Stimulated activated CD8-positive, alpha-beta memory T cell treated with anti-CD3 and anti-CD28 coated beads, Interleukin-4, amount 100 ng/mL, for 48 hours (primary cell): ENCODE measurements around the gene SLC25A31.

Source experiments
- DNase-seq: peaks from one replicate; pipeline ENCODE4 v3.0.0-alpha.2; 2020

Gene SLC25A31

DNA sequence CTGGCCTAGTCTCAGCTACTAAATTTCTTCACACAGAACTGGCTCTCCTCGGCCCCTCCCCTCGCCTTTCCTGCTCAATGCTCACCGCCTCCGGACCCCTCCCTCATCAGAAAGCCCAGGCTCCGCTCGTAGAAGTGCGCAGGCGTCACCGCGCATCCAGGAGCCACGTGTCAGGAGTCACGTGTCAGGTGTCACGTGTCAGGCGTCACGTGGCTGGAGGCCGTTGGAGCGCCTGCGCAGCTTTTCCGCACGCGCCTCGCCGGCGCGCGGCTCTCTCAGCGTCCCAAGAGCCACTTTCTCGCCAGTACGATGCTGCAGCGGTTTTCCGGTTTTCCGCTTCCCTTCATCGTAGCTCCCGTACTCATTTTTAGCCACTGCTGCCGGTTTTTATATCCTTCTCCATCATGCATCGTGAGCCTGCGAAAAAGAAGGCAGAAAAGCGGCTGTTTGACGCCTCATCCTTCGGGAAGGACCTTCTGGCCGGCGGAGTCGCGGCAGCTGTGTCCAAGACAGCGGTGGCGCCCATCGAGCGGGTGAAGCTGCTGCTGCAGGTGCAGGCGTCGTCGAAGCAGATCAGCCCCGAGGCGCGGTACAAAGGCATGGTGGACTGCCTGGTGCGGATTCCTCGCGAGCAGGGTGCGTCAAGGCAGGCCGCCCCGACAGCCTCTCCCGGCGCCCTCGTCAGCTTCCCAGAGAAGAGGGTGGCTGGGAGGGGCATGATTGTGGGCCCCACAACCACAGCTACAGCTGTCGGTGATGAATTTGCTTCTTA, at the start of gene SLC25A31:
SLC25A31 (plus strand) TSS at position 259 of the 772 bp plus-strand sequence; CDS start at position 405, 146 bp downstream.
- DNase-seq: no peak

GRCh38 chr4:127685292-127685691, 44.9 kb upstream of the SLC25A31 start:
- DNase-seq: no peak

DNA sequence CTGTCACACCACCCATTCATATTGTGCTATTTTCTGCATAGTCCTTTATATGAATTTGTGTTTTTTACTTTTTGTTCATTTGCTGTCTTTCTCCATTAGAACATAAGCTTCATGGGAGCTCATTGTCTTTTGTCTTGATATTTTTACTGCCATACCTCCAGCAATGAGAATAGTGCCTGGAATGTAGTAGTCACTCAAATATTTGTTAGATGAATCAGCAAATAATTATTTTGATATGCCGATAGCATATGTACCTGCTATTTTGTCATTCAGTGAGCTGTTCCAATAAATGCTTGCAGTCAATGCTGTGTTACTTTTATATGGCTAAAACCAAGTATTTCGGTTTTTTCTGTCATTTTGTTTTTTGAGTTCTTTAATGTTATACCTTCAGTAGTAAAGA, 43.5 kb upstream of the SLC25A31 start:
- no peak for DNase-seq

DNA sequence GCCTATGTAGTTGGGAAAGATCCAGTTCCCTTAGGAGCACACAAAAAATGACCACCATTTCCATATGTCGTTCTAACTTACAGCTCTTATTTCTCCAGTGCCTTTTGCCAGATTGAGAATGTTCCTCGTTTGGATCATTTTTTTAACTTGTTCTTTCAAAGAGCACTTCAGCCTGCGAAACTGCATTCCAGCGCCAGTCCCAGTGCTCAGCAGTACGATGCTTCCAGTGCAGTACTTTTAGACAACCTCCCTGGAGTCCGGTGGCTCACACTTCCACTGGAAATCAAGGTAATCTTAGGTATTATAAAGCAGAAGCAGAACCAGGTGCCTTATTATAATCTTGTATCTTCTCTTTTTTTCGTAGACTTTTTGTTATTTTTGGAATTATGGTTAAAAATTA, 42.6 kb upstream of the SLC25A31 start:
- no peak for DNase-seq

DNA sequence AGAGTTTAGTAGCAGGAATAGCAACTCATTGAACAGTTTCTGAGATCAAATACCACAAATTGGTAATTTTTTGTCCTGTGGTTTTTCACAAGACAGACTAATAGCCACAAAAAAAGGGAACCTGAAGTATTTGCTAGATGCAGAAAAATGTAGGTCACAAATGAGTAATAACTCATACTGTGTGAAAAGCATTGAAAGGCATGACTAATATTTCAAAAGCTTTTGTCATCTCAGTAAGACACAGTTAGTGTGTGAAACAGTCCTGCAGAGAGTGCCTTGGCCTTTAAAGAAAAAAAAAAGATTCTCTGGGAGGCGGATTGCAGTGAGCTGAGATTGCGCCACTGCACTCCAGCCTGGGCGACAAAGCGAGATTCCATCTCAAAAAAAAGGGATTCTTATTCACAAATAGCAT, 31.4 kb upstream of the SLC25A31 start:
- no peak for DNase-seq

DNA sequence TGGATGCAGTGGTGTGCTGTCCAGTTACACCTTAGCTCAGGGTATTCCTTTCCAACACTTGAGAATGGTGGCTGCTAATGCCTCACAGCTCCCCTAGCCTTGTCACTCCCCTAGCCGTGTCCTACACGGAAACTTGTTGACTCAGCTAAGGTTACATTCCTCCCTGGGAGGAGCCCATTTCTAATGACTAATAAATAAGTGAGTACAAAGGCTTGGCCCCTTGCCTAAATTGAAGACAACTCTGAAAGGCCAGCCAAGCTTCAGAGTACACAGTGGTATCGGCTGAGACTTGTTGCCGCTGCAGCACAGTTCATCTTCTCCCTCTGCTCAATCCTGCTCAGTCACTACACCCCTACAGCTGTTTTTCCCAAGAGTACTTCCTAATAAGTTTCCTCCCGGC, 21.2 kb upstream of the SLC25A31 start:
- no peak for DNase-seq

- no peak for DNase-seq
Observed at GRCh38 chr4:127709456-127709855, 20.7 kb upstream of the SLC25A31 start.

- DNase-seq: no peak
Observed at GRCh38 chr4:127731406-127731805, 1.2 kb downstream of the SLC25A31 start.

DNA sequence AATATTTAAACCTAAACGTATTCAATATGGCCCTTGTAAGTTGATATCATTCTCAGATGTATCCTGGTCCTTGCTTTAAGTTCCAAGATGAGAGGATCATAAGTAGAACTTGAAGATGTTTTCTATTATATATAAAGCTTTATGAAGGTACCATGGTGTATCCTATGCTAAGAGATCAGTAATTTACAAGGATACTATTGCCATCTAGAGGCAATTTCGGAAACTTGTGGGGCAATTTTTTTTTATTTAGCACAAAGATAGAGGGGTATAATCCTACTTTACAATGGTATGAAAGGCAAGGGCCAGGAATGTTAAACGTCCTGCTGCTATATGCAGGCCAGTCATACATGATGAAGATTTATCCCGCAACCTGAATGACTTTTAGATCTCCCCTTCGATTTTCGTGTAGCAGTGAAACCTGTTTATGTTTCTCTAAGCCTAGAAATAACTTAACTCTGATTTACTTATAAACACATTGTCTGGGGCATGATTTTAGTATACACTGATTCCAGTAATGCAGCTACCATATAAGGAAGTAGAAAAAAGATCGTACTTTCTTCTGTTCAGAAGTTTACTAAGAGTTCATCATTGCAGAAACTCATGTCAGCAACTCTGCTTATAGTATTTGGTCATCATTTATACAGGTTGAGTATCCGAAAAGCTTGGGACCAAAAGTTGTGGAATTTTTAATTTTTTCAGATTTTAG, 2.6 kb downstream of the SLC25A31 start:
- no peak for DNase-seq

DNA sequence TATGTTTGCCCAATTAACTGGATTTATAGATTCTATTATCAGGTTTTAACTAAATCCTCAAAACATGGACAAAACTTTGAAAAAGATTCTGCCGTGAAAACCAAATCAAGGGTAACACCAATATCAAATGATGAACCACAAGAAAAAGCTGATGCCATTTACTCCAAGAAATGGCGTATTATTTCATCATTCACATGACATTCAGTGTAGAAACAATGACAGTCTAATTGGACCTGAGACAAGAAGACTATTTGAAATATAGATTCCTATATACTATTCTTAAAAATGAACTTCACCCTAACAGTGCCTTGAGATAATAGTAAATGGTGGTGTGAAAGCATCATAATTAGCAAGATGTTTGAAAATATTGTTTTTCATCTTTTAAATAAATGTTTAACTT, 4.8 kb downstream of the SLC25A31 start:
- DNase-seq: no peak

- DNase-seq: no peak
Observed at GRCh38 chr4:127737295-127737694, 7.1 kb downstream of the SLC25A31 start.

DNA sequence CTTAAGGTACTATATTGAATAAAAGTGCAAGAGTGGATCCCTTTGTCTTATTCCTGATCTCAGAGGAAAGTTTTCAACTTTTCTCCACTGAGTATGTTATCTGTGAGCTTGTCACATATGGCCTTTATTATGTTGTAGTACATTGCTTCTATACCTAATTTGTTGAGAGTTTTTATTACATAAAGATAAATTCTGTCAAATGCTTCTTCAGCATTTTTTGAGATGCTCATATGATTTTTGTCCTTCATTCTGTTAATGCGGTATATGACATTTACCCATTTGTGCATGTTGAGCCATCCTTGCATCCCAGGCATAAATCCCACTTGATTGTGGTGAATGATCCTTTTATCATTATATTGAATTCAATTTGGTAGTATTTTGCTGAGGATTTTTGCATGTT, 11.0 kb downstream of the SLC25A31 start:
- DNase-seq: no peak

DNA sequence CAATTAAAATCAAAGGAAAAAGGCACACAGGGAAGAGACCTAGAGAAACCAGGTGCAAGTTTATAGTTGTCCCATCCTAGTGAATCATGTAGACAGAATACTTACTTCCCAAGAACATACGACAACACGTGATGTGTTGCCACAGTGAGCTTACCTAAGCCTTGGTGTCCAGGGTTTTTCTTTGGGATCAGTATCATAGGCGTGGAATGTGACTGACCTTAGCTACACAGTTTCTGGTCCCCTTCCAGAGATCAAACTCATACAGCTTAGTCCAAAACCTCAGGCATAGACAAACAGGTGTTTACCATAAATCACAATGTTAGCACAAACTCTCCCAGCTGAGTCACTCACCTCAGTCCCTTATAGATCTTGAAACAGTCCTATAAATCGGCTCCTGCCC, 17.7 kb downstream of the SLC25A31 start:
- DNase-seq: no peak

DNA sequence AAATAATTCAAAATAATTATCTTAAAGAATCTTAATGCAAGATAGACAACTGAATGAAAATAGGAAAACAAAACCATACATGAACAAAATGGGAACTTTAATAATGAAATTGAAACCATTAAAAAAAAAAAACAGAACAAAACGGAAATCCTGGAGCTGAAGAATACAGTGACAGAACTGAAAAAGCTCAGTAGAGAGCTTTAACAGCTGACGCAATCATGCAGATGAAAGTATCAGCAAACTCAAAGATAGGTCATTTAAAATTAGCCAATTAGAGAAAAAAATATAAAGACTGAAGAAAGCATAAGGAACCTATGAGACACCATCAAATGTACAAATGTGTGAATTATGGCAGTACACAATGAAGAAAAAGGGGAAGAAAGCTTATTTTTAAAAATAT, 18.8 kb downstream of the SLC25A31 start:
- no peak for DNase-seq

GRCh38 chr4:127756906-127757305, 26.7 kb downstream of the SLC25A31 start:
- DNase-seq: no peak

DNA sequence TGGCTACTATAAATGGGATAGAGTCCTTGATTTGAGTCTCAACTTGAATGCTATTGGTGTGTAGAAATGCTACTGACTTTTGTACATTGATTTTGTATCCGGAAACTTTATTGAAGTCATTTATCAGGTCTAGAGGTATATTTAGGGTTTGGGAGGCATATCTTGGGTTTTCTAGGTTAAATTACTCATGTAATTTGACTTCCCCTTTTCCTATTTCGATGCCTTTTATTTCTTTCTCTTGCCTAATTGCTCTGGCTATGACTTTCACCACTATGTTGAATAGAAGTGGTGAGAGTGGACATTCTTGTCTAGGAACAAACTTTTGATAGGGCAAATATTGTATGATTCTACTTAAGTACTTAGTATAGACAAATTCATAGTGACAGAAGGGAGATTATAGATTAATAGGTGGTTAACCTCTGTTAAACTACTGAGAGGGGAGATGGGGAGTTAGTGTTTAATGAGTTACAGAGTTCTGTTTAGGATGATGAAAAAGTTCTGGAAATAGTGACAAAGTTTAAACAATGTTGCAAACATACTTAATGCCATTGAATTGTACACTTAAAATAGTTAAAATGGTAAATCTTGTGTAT, 29.1 kb downstream of the SLC25A31 start:
- no peak for DNase-seq

GRCh38 chr4:127759893-127760292, 29.7 kb downstream of the SLC25A31 start:
- DNase-seq: no peak

GRCh38 chr4:127771535-127772275, 41.5 kb downstream of the SLC25A31 start:
- DNase-seq: no peak

DNA sequence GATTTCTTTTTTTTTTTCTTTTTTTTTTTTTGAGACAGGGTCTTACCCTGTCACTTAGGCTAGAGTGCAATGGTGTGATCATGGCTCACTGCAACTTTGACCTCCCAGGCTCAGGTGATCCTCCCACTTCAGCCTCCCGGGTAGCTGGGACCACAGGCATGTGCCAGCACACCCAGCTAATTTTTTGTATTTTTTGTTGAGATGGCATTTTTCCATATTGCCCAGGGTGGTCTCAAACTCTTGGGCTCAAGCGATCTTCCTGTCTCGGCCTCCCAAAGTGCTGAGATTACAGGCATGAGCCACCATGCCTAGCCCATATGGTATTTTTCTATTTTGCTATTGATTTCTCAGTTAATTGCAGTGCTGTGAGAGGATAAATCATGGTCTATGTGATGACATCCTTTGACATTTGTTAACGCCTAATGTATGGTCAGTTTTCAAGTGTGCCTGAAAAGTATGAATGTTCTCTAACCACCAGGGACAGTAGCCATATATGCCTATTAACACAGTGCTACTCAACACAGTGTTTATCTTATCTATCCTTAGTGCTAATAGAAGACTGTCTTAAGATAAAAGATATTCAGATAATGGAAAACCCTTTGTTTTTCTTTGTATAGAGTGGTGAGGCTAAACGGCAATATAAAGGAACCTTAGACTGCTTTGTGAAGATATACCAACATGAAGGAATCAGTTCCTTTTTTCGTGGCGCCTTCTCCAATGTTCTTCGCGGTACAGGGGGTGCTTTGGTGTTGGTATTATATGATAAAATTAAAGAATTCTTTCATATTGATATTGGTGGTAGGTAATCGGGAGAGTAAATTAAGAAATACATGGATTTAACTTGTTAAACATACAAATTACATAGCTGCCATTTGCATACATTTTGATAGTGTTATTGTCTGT, 42.8 kb downstream of the SLC25A31 start:
- no peak for DNase-seq

- DNase-seq: no peak
Observed at GRCh38 chr4:127775843-127776242, 45.6 kb downstream of the SLC25A31 start.

- DNase-seq: no peak
Observed at GRCh38 chr4:127776620-127777019, 46.4 kb downstream of the SLC25A31 start.

DNA sequence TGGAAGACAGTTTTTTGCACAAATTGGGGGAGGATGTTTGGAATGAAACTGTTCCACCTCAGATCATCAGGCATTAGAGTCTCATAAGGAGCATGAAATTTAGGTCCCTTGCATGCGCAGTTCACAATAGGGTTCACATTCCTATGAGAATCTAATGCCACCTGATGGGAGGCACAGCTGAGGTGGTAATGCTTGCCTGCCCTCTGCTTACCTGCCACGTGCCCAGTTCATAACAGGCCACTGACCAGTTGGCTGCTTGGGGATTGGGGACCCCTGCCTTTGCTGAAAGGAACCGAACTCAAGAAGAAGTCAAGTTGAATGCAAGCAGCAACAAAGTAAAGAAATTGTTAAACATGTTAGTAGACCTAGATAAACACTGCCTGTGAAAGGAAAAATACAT, 47.3 kb downstream of the SLC25A31 start:
- no peak for DNase-seq
